HG03196 (cell line): ENCODE results near the gene GANC.

ENCODE experiments used
- ATAC-seq: cut with Tn5 transposase; IDR thresholded peaks from one replicate; pipeline ENCODE4 v1.9.1; 2021; ENCODE audit not compliant: unreplicated experiment

Gene GANC

DNA sequence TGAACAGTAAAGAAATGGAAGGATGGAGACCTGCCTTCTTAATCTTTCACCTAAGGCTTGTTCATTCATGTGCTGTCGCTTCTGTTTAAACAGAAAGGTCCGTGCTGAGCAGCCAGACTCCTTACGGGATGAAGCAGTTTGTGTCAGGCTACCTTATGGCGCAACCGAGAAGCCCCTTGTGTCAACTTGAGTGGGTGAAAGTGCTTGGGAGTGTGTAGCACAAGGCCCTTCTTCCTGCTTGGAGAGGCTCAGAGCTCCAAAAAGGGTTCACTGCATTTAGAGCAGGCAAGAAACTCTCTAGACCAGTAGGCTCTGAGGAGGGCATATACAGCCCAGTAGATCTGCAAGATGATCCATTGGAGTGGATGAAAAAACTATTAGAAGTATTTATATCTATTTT is 102.3 kb downstream of the GANC start:
- no peak for ATAC-seq

- ATAC-seq: no peak
Observed at GRCh38 chr15:42375941-42376340, 102.9 kb downstream of the GANC start.

- ATAC-seq: no peak
Observed at GRCh38 chr15:42378011-42378410, 105.0 kb downstream of the GANC start.

DNA sequence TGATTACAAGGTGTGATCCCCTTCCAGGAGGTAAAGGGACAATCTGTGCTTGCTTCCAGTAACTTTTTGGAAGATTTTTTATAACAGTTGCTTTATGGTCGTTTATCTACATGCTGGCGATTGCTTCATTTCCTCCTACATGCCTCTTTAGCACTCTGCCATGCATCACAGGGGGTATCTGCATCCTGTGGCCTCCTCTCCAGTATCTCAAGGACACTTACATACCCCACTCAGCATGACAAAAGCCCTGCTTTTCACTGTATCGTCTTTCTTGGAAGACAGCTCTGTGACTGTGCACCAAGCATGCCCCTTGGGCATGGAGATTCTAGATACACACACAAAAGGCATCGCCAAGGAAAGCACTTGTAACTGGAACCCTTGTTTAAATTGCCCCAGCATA is 111.6 kb downstream of the GANC start:
- no peak for ATAC-seq

GRCh38 chr15:42385206-42385979 is 112.4 kb downstream of the GANC start:
- no peak for ATAC-seq

- no peak for ATAC-seq
Observed at GRCh38 chr15:42385980-42386700, 113.1 kb downstream of the GANC start.

DNA sequence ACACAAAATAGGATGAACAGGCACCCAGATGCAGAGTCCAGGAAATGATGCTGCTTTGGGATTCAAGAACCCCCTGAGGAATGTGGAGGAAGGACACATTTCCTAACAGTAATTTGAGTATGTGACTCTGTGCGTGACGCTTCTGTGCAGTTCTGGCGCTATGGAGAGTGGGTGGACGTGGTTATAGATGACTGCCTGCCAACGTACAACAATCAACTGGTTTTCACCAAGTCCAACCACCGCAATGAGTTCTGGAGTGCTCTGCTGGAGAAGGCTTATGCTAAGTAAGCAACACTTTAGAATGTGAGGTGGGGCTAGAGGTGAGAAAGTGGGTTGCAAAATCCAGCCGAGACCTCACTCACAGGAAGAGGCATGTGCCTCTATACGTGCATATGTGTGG is 114.6 kb downstream of the GANC start:
- ATAC-seq: no peak

GRCh38 chr15:42392309-42393024 is 119.5 kb downstream of the GANC start:
- ATAC-seq: no peak

- ATAC-seq: no peak
Observed at GRCh38 chr15:42394106-42394505, 121.1 kb downstream of the GANC start.

DNA sequence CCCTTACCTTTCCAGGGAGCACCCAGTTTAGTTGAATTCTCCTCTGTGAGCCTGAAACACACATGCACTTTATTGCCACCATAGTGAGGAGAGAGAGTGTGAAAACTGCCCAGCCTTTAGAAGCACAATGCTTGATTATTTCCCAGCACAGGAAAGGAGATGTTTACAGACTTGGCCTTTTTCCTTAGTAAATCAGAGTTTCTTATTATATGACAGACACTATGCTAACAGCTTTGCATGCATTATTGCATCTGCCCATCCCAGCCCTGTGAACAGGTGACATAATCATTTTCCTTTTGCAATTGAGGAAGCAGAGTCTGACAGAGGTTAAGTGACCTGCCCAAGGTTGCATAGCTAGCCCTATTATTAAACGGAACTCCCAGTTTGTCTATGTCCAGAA is 122.8 kb downstream of the GANC start:
- ATAC-seq: no peak

GRCh38 chr15:42401544-42402454 is 128.8 kb downstream of the GANC start:
- ATAC-seq: no peak

DNA sequence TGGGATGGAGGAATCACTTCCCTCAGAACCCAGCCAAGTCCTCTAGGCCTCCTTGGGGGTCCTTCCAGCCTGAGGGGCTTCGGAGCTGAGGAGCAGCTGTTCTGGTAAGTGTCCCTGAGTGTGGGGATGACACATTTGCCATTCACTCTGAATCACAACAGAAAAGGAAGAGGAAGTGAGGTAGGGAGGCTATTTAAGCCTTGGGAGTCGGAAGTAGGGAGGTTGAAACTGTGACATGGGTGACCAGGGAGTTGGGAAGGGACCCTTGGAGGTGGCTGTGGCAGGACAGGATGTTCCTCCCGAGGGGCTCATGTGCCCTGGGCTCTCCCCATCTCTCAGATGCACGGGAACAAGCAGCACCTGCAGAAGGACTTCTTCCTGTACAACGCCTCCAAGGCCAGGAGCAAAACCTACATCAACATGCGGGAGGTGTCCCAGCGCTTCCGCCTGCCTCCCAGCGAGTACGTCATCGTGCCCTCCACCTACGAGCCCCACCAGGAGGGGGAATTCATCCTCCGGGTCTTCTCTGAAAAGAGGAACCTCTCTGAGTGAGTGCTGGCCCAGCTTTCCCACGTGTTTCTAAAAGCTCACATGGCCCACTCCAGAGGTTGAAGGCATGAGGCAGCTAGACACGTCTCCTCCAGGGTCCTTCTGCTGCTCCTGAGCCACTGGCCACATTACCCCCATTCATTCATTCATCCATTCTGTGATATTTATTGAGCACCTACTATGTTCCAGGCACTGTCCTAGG is 129.6 kb downstream of the GANC start:
- no peak for ATAC-seq

GRCh38 chr15:42403389-42403788 is 130.4 kb downstream of the GANC start:
- ATAC-seq: no peak

GRCh38 chr15:42404461-42405235 is 131.6 kb downstream of the GANC start:
- ATAC-seq: no peak

DNA sequence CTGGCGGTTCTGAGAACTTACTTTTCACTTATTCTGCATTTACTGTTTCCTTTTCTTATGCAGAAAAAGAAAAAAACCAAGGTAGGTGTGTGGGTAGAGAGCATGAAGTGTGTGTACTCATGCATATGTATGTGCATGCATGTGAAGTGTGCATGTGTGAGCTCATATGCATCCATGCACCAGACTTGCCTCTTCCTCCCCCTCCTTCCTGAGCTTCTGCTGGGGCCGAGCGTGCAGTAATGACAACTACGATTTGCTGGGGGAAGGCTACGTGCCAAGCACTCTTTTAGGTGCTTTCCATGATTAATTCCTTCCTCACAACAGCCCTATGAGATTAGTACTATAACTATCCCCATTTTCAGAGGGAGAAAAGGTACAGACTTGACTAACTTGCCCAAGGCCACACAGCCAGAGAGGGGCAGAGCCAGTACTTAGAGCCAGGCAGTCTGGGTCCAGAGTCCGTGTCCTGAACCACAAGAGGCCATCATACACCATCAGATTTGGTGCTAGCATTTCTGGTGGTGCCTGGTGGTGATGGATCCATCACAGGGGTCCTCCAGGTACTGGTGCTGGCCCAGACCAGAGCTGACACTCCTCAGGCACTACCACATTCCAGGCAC is 133.0 kb downstream of the GANC start:
- ATAC-seq: no peak
